Stimulated activated CD8-positive, alpha-beta memory T cell treated with anti-CD3 and anti-CD28 coated beads, Interleukin-12 subunit alpha, Interleukin-12 subunit beta, amount 100 ng/mL, for 24 hours (primary cell): ENCODE data around the gene PARN.
"Not testable (repeated sequence)": the region's sequence is repeated elsewhere in the genome, so short reads cannot be mapped to it uniquely, and the experiment has no call there.

ENCODE experiments used
- DNase-seq: peaks from one replicate; pipeline ENCODE4 v3.0.0-alpha.2; 2020; ENCODE audit errors: extremely low read depth

The PARN gene, protein sequence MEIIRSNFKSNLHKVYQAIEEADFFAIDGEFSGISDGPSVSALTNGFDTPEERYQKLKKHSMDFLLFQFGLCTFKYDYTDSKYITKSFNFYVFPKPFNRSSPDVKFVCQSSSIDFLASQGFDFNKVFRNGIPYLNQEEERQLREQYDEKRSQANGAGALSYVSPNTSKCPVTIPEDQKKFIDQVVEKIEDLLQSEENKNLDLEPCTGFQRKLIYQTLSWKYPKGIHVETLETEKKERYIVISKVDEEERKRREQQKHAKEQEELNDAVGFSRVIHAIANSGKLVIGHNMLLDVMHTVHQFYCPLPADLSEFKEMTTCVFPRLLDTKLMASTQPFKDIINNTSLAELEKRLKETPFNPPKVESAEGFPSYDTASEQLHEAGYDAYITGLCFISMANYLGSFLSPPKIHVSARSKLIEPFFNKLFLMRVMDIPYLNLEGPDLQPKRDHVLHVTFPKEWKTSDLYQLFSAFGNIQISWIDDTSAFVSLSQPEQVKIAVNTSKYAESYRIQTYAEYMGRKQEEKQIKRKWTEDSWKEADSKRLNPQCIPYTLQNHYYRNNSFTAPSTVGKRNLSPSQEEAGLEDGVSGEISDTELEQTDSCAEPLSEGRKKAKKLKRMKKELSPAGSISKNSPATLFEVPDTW

DNA sequence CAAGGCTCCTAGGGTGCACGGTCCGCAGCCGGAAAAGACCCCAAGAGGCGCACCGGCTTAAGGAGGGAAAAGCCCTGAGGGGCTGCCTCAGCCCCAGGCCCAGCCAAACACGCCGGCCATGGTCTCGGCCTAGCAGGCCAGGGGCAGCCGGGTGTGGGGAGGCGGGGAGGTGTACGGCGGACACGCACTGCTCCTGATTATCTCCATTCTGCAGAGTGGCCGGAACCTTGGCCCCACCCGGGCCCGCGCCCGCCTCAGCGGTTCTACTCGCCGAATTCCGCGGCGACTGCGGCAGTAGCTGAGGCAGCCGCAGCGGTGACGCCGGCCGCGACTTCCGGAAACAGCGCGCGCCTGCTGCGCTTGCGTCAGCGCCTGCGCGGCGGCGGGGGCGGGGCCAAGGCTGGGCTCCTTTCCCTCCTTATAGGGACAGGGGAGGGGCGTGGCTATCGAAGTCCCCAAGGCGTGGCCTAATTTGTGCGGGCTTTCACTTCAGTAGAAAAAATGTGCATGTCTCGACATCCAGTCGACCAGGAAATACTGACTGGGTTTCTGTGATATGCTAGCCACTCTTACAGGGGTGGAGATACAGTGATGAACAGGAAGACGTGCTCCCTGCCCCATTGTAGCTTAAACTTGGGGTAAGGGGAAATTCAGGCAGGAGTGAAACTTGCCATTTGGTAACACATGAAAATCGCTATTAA lies at the start of gene PARN:
Gene PARN, minus strand, starts transcription at position 342 of the 701 bp plus-strand sequence. Its CDS starts 135 bp downstream, at position 207.
- peak; percentile 98 for DNase-seq

DNA sequence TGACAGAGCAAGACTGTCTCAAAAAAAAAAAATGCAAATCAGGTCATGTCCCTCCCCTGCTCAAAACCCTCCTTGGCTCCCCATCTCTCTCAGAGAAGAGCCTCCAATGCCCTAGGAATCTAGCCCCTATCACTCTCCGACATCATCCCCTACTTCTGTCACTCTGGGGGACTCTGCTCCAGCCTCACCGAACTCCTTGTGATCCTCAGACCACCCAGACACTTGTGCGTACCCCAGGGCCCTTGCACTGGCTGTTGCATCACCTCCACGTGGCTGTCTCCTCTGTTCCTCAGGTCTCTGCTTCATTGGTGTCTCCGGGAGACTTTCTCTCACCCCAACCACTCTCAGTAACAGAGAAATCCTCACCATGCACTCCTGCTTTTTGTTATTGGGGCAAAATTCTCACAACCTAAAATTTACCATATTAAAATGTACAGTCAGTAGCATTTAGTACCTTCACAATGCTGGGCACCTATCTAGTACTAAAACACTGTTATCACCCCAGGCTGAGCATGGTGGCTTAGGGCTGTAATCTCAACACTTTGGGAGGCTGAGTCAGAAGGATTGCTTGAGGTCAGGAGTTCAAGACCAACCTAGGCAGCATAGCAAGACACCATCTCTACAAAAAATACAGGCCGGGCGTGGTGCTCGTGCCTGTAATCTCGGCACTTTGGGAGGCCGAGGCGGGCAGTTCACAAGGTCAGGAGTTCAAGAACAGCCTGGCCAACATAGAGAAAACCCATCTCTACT lies 48.9 kb upstream of the PARN start:
- DNase-seq: no peak

DNA sequence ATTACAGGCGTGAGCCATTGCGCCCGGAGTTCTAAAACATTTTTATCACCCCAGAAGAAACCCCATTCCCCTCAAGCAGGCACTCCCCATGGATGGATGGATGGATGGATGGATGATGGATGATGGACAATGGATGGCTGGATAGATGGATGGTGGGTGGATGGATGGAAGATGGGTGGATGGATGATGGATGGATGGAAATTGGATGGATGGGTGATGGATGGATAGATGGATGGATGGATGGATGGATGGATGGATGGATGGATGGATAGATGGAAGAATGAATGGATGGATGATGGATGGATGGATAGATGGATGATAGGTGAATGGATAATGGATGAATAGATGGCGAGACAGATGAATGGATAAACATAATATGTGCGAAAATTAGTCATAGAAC lies 47.6 kb upstream of the PARN start:
- DNase-seq: no peak

DNA sequence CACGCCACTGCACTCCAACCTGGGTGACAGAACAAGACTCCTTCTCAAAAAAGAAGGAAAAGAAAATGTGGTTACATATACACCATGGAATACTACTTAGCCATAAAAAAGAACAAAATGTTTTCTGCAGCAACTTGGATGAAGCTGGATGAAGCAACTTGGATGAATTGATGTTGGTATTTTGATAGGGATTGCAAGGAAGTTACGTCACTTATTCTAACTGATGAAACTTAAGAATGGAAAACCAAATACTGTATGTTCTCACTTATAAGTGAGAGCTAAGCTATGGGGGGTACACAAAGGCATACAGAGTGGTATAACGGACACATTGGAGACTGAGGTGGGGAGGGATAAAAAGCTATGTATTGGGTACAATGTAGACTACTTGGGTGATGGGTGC lies 46.6 kb upstream of the PARN start:
- no peak for DNase-seq

DNA sequence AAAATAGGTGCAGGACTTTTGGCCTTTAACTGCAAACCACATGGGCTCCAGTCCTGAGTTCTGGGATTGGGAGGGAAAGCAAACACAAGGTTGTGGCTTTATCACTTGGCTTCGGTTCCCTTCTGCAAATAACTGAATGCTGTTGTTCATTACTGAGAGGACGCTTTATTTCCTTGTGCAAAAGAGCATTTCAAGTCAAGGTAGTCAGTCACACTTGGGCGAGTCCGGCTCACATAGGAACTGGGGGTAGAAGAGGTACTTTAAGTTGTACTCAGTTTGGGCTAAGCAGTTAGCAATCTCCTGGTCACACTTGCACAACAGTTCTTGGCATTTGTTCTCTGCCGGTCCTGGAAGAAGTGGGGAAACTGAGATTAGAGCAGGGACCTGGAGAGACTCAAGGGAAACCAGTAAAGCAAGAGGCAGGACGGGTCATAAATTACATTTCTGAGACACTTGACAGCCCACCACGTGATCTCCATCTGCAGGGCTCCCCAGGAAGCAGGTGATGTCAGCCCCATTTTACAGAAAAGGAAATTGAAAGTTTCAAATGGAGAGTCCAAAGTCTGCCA lies 42.4 kb upstream of the PARN start:
- no peak for DNase-seq

DNA sequence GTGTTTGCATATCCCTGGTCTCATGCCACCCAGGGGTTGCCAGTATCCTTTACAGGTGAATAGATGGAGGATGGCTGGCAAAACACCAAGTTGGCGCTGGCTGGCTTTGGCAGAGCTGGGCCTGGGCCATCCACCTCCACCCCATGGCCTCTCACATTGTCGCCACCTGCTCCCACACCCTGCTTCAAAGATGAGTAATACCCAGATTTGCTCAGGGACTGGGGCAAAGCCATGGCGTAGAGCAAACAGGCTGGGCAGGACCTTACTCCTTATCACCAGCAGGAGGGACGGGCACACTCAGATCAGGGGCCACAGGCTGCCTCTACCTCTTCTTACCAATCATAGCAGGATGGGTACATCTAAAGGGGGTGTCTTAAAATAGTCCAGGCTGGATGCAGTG lies 39.7 kb upstream of the PARN start:
- DNase-seq: no peak

DNA sequence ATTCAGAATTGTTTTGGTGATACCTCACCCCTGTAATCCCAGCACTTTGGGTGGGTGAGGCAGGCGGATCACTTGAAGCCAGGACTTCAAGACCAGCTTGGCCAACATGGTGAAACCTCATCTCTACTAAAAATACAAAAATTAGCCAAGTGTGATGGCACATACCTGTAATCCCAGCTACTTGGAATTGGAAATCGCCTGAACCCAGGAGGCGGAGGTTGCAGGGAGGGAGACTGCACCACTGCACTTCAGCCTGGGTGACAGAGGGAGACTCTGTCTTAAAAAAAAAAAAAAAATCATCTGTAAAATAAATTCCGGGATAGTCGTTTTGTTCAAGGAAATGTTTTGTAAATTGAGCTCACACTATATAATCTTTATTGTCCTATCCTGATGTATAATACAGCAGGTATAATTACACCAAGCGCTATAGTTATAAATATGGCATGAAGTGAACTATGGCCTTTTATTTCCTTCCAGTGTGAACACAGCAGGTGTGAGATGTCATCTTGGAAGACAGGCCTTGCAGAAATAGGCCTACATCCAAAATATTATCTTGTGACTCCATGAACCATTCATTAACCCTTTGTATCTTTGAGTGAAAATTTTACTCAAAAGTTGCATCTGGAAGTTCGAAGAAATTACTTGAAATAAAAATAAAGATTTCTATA lies 38.6 kb upstream of the PARN start:
- no peak for DNase-seq

DNA sequence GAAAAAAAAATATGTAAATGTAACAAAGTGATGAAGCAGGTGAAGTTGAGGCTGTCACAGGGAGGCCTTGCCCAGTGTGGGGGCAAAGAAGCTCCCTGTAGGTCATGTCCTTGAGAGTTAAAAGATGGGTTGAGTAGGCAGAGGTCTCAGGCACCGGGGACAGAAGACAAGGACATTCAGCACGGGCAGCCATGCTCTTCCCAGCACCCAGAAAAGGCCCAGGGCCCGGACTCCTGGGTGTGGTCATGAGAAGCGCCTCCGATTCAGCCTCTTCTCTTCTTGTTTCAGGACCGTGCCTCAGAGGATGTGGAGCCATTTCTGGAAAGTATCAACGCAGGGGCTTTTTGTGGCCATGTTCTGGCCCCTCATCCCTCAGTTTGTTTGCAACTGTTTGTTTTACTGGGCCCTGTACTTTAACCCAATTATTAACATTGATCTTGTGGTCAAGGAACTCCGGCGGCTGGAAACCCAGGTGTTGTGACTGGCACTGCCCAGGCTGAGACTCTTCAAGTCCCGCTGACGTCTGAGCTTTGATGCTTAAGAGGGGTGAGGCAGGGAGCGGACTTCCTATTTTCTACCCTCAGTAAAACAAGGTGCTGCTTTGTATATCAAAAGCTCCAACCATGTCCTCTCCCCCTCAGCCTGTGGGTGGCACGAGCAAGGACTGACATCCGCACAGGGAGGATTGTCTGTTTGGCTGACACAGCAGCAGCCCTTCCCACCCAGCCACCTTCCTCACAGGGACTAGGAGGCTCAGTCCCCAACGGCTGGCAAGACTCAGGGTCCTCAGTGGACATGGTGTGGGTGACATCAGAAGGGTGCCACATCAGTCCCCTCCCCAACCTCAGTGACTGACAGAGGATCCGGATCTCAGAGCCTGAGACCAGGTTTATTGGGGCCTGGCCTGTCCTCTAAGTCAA lies 37.5 kb upstream of the PARN start:
- DNase-seq: no peak

DNA sequence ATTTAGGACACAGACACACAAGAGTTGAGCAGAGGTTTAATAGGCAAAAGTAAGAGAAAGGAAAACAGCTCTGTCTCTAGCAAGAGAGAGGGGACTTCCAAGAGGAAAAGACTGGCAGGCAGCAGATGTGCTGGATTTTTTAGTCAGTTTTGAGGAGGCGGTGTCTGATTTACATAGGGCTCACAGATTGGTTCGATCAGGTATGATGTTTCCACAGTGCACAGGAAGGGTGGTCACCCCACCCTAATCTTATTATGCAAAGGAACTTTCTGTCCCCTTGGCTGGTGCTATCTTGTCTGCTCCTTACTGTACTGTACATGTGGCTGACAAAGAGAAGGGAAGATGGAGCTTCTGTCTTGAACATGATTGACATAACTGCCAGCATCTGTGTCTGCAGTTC lies 28.0 kb upstream of the PARN start:
- DNase-seq: no peak

DNA sequence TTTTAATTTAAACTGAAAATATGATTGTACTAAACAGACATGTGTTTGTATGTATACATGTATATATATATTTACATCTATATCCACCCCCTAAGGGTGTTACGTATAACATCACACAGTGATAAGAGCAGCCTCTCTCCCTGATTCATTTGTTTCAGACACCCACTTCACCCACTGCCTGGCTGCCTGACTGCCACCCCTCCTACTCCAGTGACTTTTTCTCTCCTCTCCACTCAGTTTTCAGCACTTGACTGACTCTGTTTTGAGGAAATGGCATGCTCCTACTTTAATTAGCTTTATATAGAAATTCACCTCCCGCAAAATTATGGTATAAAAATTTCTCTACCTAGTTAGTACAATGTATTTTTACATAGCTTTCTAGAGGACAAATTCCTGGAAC lies 22.7 kb upstream of the PARN start:
- DNase-seq: no peak

DNA sequence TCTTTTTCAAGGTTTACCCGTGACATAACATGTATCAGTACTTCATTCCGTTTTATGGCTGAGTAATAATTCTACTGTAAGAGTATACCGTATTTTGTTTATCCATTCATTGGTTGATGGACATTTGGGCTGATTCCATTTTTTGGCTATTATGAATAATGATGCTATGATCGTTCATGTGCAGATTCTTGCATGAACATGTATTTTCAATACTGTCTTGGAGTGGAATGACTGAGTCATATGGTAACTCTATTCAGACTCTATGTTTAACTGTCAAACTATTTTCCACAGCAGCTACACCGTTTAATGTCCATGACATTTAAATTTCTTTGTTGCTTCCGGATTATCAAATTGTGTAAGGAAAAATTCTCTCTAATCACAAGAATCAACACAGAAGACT lies 20.6 kb upstream of the PARN start:
- DNase-seq: no peak

DNA sequence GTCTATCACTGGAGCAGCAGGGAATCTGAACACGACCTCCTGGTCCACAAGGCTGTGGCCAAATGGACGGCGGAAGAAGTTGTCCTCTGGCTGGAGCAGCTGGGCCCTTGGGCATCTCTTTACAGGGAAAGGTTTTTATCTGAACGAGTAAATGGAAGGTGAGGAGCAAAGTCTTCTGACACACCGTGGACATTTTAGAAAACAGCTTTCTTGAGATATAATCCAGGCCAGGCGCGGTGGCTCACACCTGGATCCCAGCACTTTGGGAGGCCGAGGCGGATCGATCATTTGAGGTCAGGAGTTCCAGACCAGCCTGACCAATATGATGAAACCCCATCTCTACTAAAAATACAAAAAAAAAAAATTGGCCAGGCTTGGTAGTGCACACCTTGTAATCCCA lies 19.8 kb upstream of the PARN start:
- DNase-seq: no peak

DNA sequence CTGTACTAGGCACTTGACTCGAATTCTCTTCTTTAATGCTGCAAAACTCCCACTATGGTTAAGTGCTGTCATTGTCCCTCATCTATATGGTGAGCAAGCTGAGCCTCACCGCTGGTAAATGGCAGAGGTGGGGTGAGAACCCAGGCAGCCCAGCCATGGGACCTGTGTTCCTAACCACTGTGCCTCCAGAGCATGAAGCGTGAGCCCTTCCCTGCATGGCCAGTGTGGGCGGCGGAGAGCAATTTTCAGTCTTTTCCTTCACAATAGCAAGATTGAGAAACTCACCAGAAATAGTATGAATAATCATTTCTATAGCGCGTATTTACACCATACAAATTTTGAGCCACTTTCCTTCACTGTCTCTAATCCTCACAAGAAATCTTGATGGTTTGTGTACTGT lies 11.9 kb upstream of the PARN start:
- no peak for DNase-seq

DNA sequence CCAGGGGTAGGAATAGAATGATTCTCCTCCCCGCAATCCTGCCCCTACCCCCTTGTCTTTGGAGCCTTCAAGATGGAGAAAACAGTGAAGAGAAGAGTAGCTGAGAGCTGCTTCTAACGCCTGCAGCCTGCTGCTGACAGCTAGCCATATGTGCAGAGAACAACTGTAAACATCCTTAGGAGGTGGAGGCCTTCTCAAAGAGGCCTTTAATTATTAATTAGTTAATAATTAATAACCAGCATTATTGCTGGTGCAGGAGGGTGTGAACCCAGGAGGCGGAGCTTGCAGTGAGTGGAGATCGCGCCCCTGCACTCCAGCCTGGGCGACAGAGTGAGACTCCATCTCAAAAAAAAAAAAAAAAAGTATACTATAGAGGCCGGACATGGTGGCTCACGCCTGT lies 11.1 kb upstream of the PARN start:
- DNase-seq: no peak

DNA sequence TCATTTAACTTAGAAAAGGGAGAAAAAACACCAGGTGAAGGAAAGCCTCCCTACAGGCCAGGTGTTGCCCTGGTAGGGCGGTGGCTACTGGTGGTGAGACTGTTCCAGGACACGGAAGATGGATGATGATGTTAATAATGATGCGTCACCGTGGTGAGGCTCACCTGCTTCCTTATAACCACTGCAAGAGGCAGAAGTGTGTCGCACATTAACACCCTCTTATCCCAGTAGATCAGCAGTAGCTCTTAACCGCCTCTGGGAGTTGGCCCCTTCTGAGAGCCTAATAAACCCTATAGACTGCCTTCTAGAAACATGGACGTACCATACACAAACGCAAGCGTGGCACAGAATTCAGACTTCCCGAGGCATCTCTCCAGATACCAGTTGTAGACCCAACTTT lies 10.5 kb upstream of the PARN start:
- no peak for DNase-seq

DNA sequence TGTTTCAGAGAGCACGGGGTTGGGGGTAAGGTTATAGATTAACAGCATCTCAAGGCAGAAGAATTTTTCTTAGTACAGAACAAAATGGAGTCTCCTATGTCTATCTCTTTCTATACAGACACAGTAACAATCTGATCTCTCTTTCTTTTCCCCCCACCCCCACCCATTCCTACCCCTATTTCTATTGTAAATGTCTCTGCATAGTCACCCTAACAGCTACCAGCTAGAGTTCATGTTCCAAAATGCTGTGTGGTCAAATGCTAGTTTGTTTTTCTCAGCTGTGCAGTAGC lies 6.8 kb upstream of the PARN start:
- DNase-seq: not testable (repeated sequence)

DNA sequence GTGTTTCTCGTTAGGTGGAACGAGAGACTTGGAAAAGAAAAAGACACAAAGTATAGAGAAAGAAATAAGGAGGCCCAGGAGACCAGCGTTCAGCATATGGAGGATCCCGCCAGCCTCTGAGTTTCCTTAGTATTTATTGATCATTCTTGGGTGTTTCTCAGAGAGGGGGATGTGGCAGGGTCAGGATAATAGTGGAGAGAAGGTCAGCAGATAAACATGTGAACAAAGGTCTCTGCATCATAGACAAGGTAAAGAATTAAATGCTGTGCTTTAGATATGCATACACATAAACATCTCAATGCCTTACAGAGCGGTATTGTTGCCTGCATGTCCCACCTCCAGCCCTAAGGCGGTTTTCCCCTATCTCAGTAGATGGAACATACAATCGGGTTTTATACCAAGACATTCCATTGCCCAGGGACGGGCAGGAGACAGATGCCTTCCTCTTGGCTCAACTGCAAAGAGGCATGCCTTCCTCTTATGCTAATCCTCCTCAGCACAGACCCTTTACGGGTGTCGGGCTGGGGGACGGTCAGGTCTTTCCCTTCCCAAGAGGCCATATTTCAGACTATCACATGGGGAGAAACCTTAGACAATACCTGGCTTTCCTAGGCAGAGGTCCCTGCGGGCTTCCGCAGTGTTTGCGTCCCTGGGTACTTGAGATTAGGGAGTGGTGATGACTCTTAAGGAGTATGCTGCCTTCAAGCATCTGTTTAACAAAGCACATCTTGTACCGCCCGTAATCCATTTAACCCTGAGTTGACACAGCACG lies 6.3 kb upstream of the PARN start:
- DNase-seq: not testable (repeated sequence)

DNA sequence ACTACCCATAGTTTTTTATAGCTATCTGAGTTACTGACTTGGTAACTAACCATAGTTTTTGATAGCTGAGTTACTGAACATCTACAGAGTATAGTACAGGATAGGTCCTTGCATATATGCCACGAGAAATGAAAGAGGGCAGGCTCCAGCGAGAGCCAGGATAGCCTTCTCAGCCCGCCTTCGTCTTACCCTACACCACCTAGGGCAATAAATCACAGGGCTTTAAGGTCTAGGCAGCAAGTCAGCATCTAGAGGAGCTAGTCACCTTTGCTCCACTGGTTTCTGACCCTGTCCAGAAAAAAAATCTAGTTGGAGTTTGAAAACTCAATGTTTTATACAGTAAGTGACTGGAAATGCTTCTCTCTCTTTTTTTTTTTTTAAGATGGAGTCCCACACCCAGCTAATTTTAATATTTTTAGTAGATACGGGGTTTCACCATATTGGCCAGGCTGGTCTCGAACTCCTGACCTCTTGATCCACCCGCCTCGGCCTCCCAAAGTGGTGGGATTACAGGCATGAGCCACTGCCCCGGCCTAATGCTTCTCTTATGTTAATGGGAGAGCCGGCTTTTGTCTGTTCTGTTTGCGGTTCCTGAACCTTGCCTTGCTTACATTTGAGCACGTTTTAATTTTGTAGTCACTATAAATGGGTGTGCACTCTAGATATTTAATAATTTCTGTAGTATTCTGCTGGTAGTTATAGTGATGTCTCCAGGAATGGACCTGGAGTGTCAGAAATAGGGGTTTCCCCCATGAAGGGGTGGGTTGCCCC lies 5.5 kb upstream of the PARN start:
- no peak for DNase-seq

DNA sequence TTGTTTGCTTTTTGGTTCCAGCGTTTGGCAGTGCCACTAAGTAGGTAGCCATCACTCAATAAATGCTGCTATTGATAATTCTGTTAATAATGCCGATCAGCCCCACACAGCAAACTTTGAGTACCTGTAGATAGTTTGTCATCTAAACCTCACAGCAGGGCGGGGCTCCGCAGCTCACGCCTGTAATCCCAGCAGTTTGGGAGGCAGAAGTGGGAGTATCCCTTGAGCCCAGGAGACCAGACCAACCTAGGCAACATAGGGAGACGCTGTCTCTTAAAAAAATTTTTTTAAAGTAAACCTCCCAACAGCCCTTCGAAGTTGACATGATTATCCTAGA lies 4.3 kb upstream of the PARN start:
- DNase-seq: no peak
